PC-3 (cell line): Measurements from ENCODE around the gene VMAC. TPM values are rescaled to one million over a fixed set of nuclear protein-coding genes. Genes with fewer than 3 reads are reported as not detected.
A peak's percentile ranks its signal among the peaks of the same experiment; 100 is the strongest.

ENCODE experiments used
- ATAC-seq: fragments of 200-7000 bp; cut with Tn5 transposase; 2 replicates; pipeline ENCODE4 v1.9.1; 2020; ENCODE audit warnings: mild to moderate bottlenecking, moderate library complexity
- BruUV-seq: library from RNA; stranded (reverse); fragments of 400-500 nt; replicated peaks from 2 replicates; lab custom pipeline; 2021; lab: Mats Ljungman, UMichigan
- CTCF ChIA-PET: fragments of 300-600 bp; sonication (Branson Sonifier 250); formaldehyde crosslinking; loops from one replicate; lab custom pipeline; 2022; ENCODE audit warnings: antibody characterized with exemption; lab: Charles Lee
- POLR2A ChIA-PET: fragments of 300-600 bp; sonication (Branson Sonifier 250); formaldehyde crosslinking; loops from one replicate; lab custom pipeline; 2022; ENCODE audit warnings: antibody characterized with exemption; ENCODE audit not compliant: unreplicated experiment; lab: Charles Lee
- DNase-seq: peaks from one replicate; pipeline ENCODE4 v3.0.0-alpha.2; 2015
- H2AFZ ChIP-seq: fragments of 300-600 bp; sonication (generic); 2 replicates; pipeline ENCODE4 v1.6.0; 2016; ENCODE audit warnings: antibody characterized with exemption, low read length
- H3F3A ChIP-seq: fragments of 300-600 bp; sonication (generic); one replicate; pipeline ENCODE4 v1.6.0; 2017; ENCODE audit warnings: antibody characterized with exemption, low read length, control low read depth, mild to moderate bottlenecking; ENCODE audit not compliant: unreplicated experiment
- H3K27ac ChIP-seq: fragments of 300-600 bp; sonication (generic); 2 replicates; pipeline ENCODE4 v1.5.1; 2016; ENCODE audit warnings: mild to moderate bottlenecking, low read length
- H3K27me3 ChIP-seq: fragments of 300-600 bp; sonication (generic); 2 replicates; pipeline ENCODE4 v1.6.1; 2016; ENCODE audit warnings: low read length, mixed read lengths
- H3K36me3 ChIP-seq: fragments of 300-600 bp; sonication (generic); 2 replicates; pipeline ENCODE4 v1.6.1; 2016; ENCODE audit warnings: low read depth, mixed run types, low read length, mixed read lengths
- H3K4me1 ChIP-seq: fragments of 300-600 bp; sonication (generic); 2 replicates; pipeline ENCODE4 v1.5.1; 2016; ENCODE audit warnings: low read length; ENCODE audit not compliant: insufficient read depth
- H3K4me2 ChIP-seq: fragments of 300-600 bp; sonication (generic); 2 replicates; pipeline ENCODE4 v1.6.0; 2016; ENCODE audit warnings: low read length
- H3K4me3 ChIP-seq: fragments of 300-600 bp; sonication (generic); 2 replicates; pipeline ENCODE4 v1.5.1; 2016; ENCODE audit warnings: mild to moderate bottlenecking, low read length, mixed read lengths
- H3K79me2 ChIP-seq: fragments of 300-600 bp; sonication (generic); 2 replicates; pipeline ENCODE4 v1.6.1; 2017; ENCODE audit warnings: low read length, mixed read lengths
- H3K9ac ChIP-seq: fragments of 300-600 bp; sonication (generic); 2 replicates; pipeline ENCODE4 v1.6.0; 2016; ENCODE audit warnings: mild to moderate bottlenecking, low read length
- H3K9me2 ChIP-seq: fragments of 300-600 bp; sonication (generic); replicated peaks from 2 replicates; pipeline ENCODE4 v1.6.1; 2016; ENCODE audit warnings: mixed run types, low read length, mixed read lengths
- H3K9me3 ChIP-seq: fragments of 300-600 bp; sonication (generic); 2 replicates; pipeline ENCODE4 v1.6.1; 2016; ENCODE audit warnings: low read length, mixed read lengths
- H4K20me1 ChIP-seq: fragments of 300-600 bp; sonication (generic); 2 replicates; pipeline ENCODE4 v1.6.1; 2016; ENCODE audit warnings: low read length, mixed read lengths
- EZH2 ChIP-seq: fragments of 300-600 bp; sonication (generic); IDR thresholded peaks from one replicate; pipeline ENCODE4 v1.6.1; 2017; ENCODE audit warnings: antibody characterized with exemption, mild to moderate bottlenecking, low read length; ENCODE audit not compliant: unreplicated experiment
- EZH2phosphoT487 ChIP-seq: fragments of 300-600 bp; sonication (generic); IDR thresholded peaks from 2 replicates; pipeline ENCODE4 v1.6.1; 2018; ENCODE audit warnings: mild to moderate bottlenecking, antibody characterized with exemption, low read length, borderline replicate concordance
- intact Hi-C: fragments of 100-400 bp; cut with micrococcal nuclease; formaldehyde crosslinking; loops from 2 replicates; pipeline ENCODE4 v1.9.0; 2023
- total RNA-seq: library from RNA; depleted of rRNA; stranded (reverse); fragments of >200 nt; gene quantifications from 2 replicates; pipeline ENCODE4 v1.2.3, GENCODE V29; 2014
- TF ChIP-seq, protein P1 (sequence below): fragments of 300-600 bp; sonication (generic); conservative IDR thresholded peaks from 2 replicates; pipeline ENCODE4 v1.5.1; 2017; ENCODE audit warnings: antibody characterized with exemption, low read depth, mild to moderate bottlenecking, low read length

VMAC gene
- total RNA-seq, 1 experiment from 2014 or later = 8.3 TPM

DNA sequence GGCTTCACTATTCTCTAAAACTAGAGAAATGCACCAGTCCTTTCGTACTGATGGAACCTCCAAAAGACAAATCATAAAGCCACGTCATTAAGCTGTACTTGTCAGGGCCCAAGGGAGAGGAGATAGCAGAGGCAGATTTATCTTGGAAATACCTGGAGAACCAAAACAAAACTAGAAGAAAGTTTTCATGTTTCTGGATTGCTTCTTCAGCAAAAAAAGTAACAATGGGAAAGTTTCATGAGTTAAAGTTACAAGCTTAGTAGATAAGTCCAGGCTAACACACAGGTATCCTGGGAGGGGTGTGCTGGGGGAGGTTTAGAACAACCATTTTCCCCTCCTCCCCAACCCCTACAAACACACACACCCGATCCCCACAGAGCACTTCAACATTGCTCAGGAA is 51.7 kb downstream of the VMAC start:
- Histone ChIP-seq H2AFZ (no peak overlapping the region), H3K79me2 (peaks cover 100% of the 10 kb centered on the region), H3K27ac (no peak overlapping the region), H3K9me3 (no peaks in the 10 kb centered on the region), H3K4me2 (no peak overlapping the region), H3K9ac (no peak overlapping the region), H3K9me2 (no peaks in the 10 kb centered on the region), H3K4me1 (no peaks in the 10 kb centered on the region), H3K27me3 (no peaks in the 10 kb centered on the region), H4K20me1 (peaks cover 85% of the 10 kb centered on the region), H3F3A (no peaks in the 10 kb centered on the region), H3K36me3 (peaks cover 6% of the 10 kb centered on the region; the same call in 1 of the 2 replicates), H3K4me3 (no peak overlapping the region)
- POLR2A ChIA-PET = no interaction called here
- no peak for DNase-seq
- CTCF ChIA-PET = interaction anchor here (1.0 kb wide), 1 partner anchor 12 kb away, joined by 4 read pairs; no protein-coding TSS in a partner anchor
- no TSS peak for BruUV-seq
- TF ChIP-seq EZH2 (no peak), EZH2phosphoT487 (no peak)
- TF ChIP-seq, protein P1, sequence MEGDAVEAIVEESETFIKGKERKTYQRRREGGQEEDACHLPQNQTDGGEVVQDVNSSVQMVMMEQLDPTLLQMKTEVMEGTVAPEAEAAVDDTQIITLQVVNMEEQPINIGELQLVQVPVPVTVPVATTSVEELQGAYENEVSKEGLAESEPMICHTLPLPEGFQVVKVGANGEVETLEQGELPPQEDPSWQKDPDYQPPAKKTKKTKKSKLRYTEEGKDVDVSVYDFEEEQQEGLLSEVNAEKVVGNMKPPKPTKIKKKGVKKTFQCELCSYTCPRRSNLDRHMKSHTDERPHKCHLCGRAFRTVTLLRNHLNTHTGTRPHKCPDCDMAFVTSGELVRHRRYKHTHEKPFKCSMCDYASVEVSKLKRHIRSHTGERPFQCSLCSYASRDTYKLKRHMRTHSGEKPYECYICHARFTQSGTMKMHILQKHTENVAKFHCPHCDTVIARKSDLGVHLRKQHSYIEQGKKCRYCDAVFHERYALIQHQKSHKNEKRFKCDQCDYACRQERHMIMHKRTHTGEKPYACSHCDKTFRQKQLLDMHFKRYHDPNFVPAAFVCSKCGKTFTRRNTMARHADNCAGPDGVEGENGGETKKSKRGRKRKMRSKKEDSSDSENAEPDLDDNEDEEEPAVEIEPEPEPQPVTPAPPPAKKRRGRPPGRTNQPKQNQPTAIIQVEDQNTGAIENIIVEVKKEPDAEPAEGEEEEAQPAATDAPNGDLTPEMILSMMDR = no peak
- intact Hi-C loops = no loop called here
- no peak for ATAC-seq

DNA sequence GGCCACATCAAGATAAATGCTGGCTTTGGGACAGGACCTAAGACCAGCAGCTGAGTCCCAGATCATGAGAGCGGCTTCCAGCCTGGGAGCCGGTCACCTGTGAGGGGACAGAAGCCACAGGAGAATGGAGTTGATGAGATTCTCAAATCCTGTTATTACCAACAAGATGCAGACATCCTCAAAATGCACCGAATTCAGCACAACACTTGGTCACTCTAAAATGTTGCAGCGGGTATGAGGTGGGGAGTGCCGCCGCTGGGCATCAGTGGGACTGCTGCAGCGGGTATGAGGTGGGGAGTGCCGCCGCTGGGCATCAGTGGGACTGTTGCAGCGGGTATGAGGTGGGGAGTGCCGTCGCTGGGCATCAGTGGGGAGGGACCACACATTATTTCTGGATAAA is 52.1 kb downstream of the VMAC start:
- TF ChIP-seq, protein P1 = no peak
- TF ChIP-seq EZH2 (no peak), EZH2phosphoT487 (no peak)

DNA sequence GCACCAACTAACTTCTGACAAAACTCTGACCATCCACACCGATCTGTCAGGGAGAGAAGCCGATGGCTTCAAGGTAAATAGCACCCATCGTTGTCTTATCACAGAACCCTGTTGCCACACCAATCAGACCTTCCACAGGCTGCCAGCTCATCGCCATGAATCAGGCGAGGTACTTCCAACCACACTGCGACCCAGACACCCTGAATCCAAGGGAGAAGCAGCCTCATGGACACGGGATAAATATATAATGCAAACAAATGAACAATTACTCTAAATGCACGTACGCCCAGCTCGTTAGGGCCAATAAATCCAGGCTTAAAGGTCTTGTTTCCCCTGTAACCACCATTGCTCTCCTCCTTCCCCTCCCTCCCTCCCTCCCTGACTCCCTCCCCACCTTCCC is 52.5 kb downstream of the VMAC start:
- intact Hi-C loops = no loop called here
- peaks cover 100% of the 10 kb centered on the region for H3K79me2 ChIP-seq
- BruUV-seq = no TSS peak
- H3K4me1 ChIP-seq = peaks cover 6% of the 10 kb centered on the region
- H3K27me3 ChIP-seq = no peaks in the 10 kb centered on the region
- no peaks in the 10 kb centered on the region for H3K9me3 ChIP-seq
- DNase-seq (no peak), ATAC-seq (no peak)
- H3F3A ChIP-seq = no peaks in the 10 kb centered on the region
- POLR2A ChIA-PET = no interaction called here
- CTCF ChIA-PET = interaction anchor here (1.0 kb wide), 1 partner anchor 11 kb away, joined by 4 read pairs; no protein-coding TSS in a partner anchor
- no peak overlapping the region for H3K9ac ChIP-seq
- H3K36me3 ChIP-seq = peaks cover 3% of the 10 kb centered on the region; the same call in 1 of the 2 replicates
- no peak overlapping the region for H3K4me2 ChIP-seq
- no peak overlapping the region for H3K4me3 ChIP-seq
- peaks cover 84% of the 10 kb centered on the region for H4K20me1 ChIP-seq
- H3K27ac ChIP-seq = no peak overlapping the region
- H2AFZ ChIP-seq = no peak overlapping the region
- TF ChIP-seq EZH2phosphoT487 = no peak
- TF ChIP-seq EZH2 = no peak
- TF ChIP-seq, protein P1 = no peak
- no peaks in the 10 kb centered on the region for H3K9me2 ChIP-seq

More for the DNA sequence above, 52.1 kb downstream of the VMAC start:
- Histone ChIP-seq H3K36me3 (peaks cover 6% of the 10 kb centered on the region; the same call in 1 of the 2 replicates), H3K4me1 (peaks cover 2% of the 10 kb centered on the region; the same call in 1 of the 2 replicates), H3K4me2 (no peak overlapping the region), H3K27ac (no peak overlapping the region), H3K9me2 (no peaks in the 10 kb centered on the region), H3K4me3 (no peak overlapping the region), H3K79me2 (peaks cover 100% of the 10 kb centered on the region), H3K9me3 (no peaks in the 10 kb centered on the region), H2AFZ (no peak overlapping the region), H3K27me3 (no peaks in the 10 kb centered on the region), H3F3A (no peaks in the 10 kb centered on the region), H4K20me1 (peaks cover 84% of the 10 kb centered on the region), H3K9ac (no peak overlapping the region)
- DNase-seq (no peak), ATAC-seq (0 out of 2 replicates have a peak, but pooled peaks have one; percentile 18)
- ChIA-PET POLR2A (no interaction called here), CTCF (interaction anchor here (1.0 kb wide), 1 partner anchor 11 kb away, joined by 4 read pairs; no protein-coding TSS in a partner anchor)
- no TSS peak for BruUV-seq
- intact Hi-C loops = no loop called here
